ENCODE measurements around the gene ACOX1. TPM values are rescaled to one million over a fixed set of nuclear protein-coding genes. Genes with fewer than 3 reads are reported as not detected.
A peak's percentile ranks its signal among the peaks of the same experiment; 100 is the strongest.

ACOX1 gene
- total and polyA plus RNA-seq, 2 of the 13 experiments (the other 11 are each of a cell fraction or from before 2014, with no cell fraction given): 86.4 to 120 TPM

GRCh38 chr17:75998327-75998795 lies 19.4 kb upstream of the ACOX1 start (continued):
- 0 out of 2 replicates have a peak, but pooled peaks have one; percentile 16 for TF ChIP-seq PHF21A (CRISPR knock-in tag; IDR thresholded peaks at IDR 0.05)
- 0 out of 2 replicates have a peak, but pooled peaks have one; percentile 44 for TF ChIP-seq ZNF337 (CRISPR knock-in tag; IDR thresholded peaks at IDR 0.05; ENCODE audit: borderline replicate concordance, low read depth)
- 0 out of 4 replicates have a peak, but pooled peaks of 1 of the 2 experiments have one; percentile 6 for TF ChIP-seq EP300 (IDR thresholded peaks at IDR 0.05; ENCODE audit: low read depth in 2 of 2, low read length in 2 of 2)
- no peak for TF ChIP-seq EP300 (CRISPR knock-in tag; IDR thresholded peaks at IDR 0.05; ENCODE audit: borderline replicate concordance)
- TF ChIP-seq ZNF142 (CRISPR knock-in tag; IDR thresholded peaks at IDR 0.05): no peak
- peak; percentile 43; the same call in 1 of the 2 replicates for TF ChIP-seq ERF (CRISPR knock-in tag; IDR thresholded peaks at IDR 0.05)
- peak; percentile 64; the same call in 1 of the 2 replicates for TF ChIP-seq FOXA3 (CRISPR knock-in tag; IDR thresholded peaks at IDR 0.05)
- peak; percentile 75; the same call in 1 of the 2 replicates for TF ChIP-seq ZGPAT (CRISPR knock-in tag; IDR thresholded peaks at IDR 0.05)
